ENCODE results near the gene NPTN.

GRCh38 chr15:73550190-73550589 is 83.0 kb downstream of the NPTN start:
- TF ChIP-seq RAD21 (CRISPR knock-in tag; conservative IDR thresholded peaks at IDR 0.05 in 1 of 2, IDR thresholded peaks at IDR 0.05 in 1 of 2) = no peak
- no peak for TF ChIP-seq ZNF311 (CRISPR knock-in tag; IDR thresholded peaks at IDR 0.05)
- TF ChIP-seq NFXL1 (CRISPR knock-in tag; IDR thresholded peaks at IDR 0.05) = no peak
- no peak for TF ChIP-seq E2F6 (IDR thresholded peaks at IDR 0.05; ENCODE audit: borderline replicate concordance in 1 of 2, extremely low read depth in 1 of 2, insufficient read depth in 1 of 2, insufficient read length in 1 of 2, low read depth in 1 of 2, low read length in 1 of 2, poor library complexity in 1 of 2, severe bottlenecking in 1 of 2)
- no peak for TF ChIP-seq POLR2A (conservative IDR thresholded peaks at IDR 0.05)
- TF ChIP-seq ZNF696 (CRISPR knock-in tag; conservative IDR thresholded peaks at IDR 0.05) = no peak
- TF ChIP-seq RCOR1 (IDR thresholded peaks at IDR 0.05; ENCODE audit: borderline replicate concordance in 1 of 2, low read depth in 2 of 2, low read length in 2 of 2) = no peak
- no peak for TF ChIP-seq NR3C1 (CRISPR knock-in tag; IDR thresholded peaks at IDR 0.05)
- no peak for TF ChIP-seq RBBP5 (IDR thresholded peaks at IDR 0.05; ENCODE audit: borderline replicate concordance, insufficient read depth, low read length, poor library complexity, severe bottlenecking)
